Measurements from ENCODE around the gene TRIM17.

The TRIM17 gene

GRCh38 chr1:228393268-228393701, 23.4 kb downstream of the TRIM17 start:
- DNase-seq (ENCODE audit: extremely low spot score), result no peak
- TF ChIP-seq CTCF (IDR thresholded peaks at IDR 0.05; ENCODE audit: control extremely low read depth, extremely low read depth, low read depth, missing control alignments), result peak; percentile 32
- CTCF ChIA-PET, result interaction anchor here (0.9 to 1.9 kb wide), 6 partner anchors 9 to 107 kb away, joined by 3 to 5 read pairs (median 3); no protein-coding TSS in a partner anchor
- POLR2A ChIA-PET, result no interaction called here

- no peak for DNase-seq (ENCODE audit: extremely low spot score)
- TF ChIP-seq CTCF (IDR thresholded peaks at IDR 0.05; ENCODE audit: control extremely low read depth, extremely low read depth, low read depth, missing control alignments), result no peak
- CTCF ChIA-PET, result interaction anchor here (0.9 to 1.9 kb wide), 6 partner anchors 8 to 108 kb away, joined by 3 to 5 read pairs (median 3); no protein-coding TSS in a partner anchor
- POLR2A ChIA-PET, result no interaction called here
Observed at GRCh38 chr1:228392111-228392936, 24.3 kb downstream of the TRIM17 start.

- no peak for TF ChIP-seq CTCF (IDR thresholded peaks at IDR 0.05; ENCODE audit: control extremely low read depth, extremely low read depth, low read depth, missing control alignments)
- no peak for DNase-seq (ENCODE audit: extremely low spot score)
- POLR2A ChIA-PET, result no interaction called here
- CTCF ChIA-PET, result interaction anchor here (1.0 to 1.7 kb wide), 2 partner anchors 14 to 32 kb away, joined by 3 read pairs; no protein-coding TSS in a partner anchor
Observed at GRCh38 chr1:228391411-228392020, 25.1 kb downstream of the TRIM17 start.

- no peak for TF ChIP-seq CTCF (IDR thresholded peaks at IDR 0.05; ENCODE audit: control extremely low read depth, extremely low read depth, low read depth, missing control alignments)
- DNase-seq (ENCODE audit: extremely low spot score), result no peak
- CTCF ChIA-PET, result no interaction called here
- POLR2A ChIA-PET, result no interaction called here
Observed at GRCh38 chr1:228390649-228391048, 26.0 kb downstream of the TRIM17 start.

GRCh38 chr1:228387321-228387720, 29.3 kb downstream of the TRIM17 start:
- CTCF ChIA-PET, result interaction anchor here (1.0 kb wide), 1 partner anchor 10 kb away, joined by 3 read pairs; no protein-coding TSS in a partner anchor
- no peak for TF ChIP-seq CTCF (IDR thresholded peaks at IDR 0.05; ENCODE audit: control extremely low read depth, extremely low read depth, low read depth, missing control alignments)
- POLR2A ChIA-PET, result no interaction called here

GRCh38 chr1:228385232-228385631, 31.4 kb downstream of the TRIM17 start:
- no peak for TF ChIP-seq CTCF (IDR thresholded peaks at IDR 0.05; ENCODE audit: control extremely low read depth, extremely low read depth, low read depth, missing control alignments)
- DNase-seq (ENCODE audit: extremely low spot score), result no peak
- CTCF ChIA-PET, result interaction anchor here (2.0 kb wide), 1 partner anchor 8 kb away, joined by 5 read pairs; no protein-coding TSS in a partner anchor
- POLR2A ChIA-PET, result no interaction called here

More at GRCh38 chr1:228387321-228387720, 29.3 kb downstream of the TRIM17 start:
- no peak for DNase-seq (ENCODE audit: extremely low spot score)

Measured in GM10248 (cell line).